CD14-positive monocyte (primary cell): ENCODE measurements around the gene TAS2R4. TPM values are rescaled to one million over a fixed set of nuclear protein-coding genes. Genes with fewer than 3 reads are reported as not detected.

Source experiments
- DNase-seq, 3 donors: peaks; one replicate each; pipeline ENCODE4 v3.0.0-alpha.2; 2011 to 2022
- H2AFZ ChIP-seq: 2 replicates; pipeline ENCODE4 v1.6.0; 2012; ENCODE audit warnings: mild to moderate bottlenecking, low read depth, low read length, inconsistent platforms; ENCODE audit not compliant: insufficient read depth, poor library complexity, severe bottlenecking
- H3K27ac ChIP-seq, 2 donors: 1 replicate in 1 of 2; 2 replicates in 1 of 2; pipeline ENCODE4 v1.5.1; 2012 to 2013; ENCODE audit warnings: low read length in 2 of 2, control low read depth in 1 of 2, inconsistent platforms in 1 of 2, low read depth in 1 of 2, mild to moderate bottlenecking in 1 of 2
- H3K27me3 ChIP-seq, 2 donors: one replicate each; pipeline versions ENCODE4 v1.6.0 to v1.6.1; 2011 to 2013; ENCODE audit warnings: low read length in 2 of 2; ENCODE audit not compliant: control insufficient read depth in 2 of 2, insufficient read depth in 2 of 2
- H3K36me3 ChIP-seq, 2 donors: replicated peaks in 1 of 2; 1 replicate in 1 of 2; 2 replicates in 1 of 2; pipeline versions ENCODE4 v1.5.1 to v1.6.1; 2012 to 2013; ENCODE audit warnings: low read length in 2 of 2, control low read depth in 1 of 2, inconsistent platforms in 1 of 2, mild to moderate bottlenecking in 1 of 2; ENCODE audit not compliant: insufficient read depth in 2 of 2, control insufficient read depth in 1 of 2
- H3K4me1 ChIP-seq, 2 donors: 1 replicate in 1 of 2; 2 replicates in 1 of 2; pipeline versions ENCODE4 v1.5.1 to v1.6.1; 2012 to 2013; ENCODE audit warnings: low read length in 2 of 2, control low read depth in 1 of 2, inconsistent platforms in 1 of 2, mild to moderate bottlenecking in 1 of 2, moderate library complexity in 1 of 2; ENCODE audit not compliant: insufficient read depth in 2 of 2, control insufficient read depth in 1 of 2
- H3K4me2 ChIP-seq: replicated peaks from 2 replicates; pipeline ENCODE3; 2012; ENCODE audit warnings: low read length, moderate library complexity, mild to moderate bottlenecking; ENCODE audit not compliant: poor library complexity, severe bottlenecking; ENCODE audit errors: extremely low read depth
- H3K4me3 ChIP-seq, 3 experiments: fragments of 200-600 bp in 1 of 3; sonication (generic) in 1 of 3; replicated peaks in 1 of 3; 1 replicate in 2 of 3; 2 replicates in 1 of 3; pipeline ENCODE4 v1.5.1; 2011 to 2013; ENCODE audit warnings: low read length in 3 of 3, mild to moderate bottlenecking in 3 of 3, control low read depth in 2 of 3, low read depth in 2 of 3, inconsistent platforms in 1 of 3, moderate library complexity in 1 of 3
- H3K79me2 ChIP-seq: 2 replicates; pipeline ENCODE4 v1.6.0; 2012; ENCODE audit warnings: mild to moderate bottlenecking, control low read depth, inconsistent platforms, low read length, moderate library complexity; ENCODE audit not compliant: insufficient read depth
- H3K9ac ChIP-seq: 2 replicates; pipeline ENCODE4 v1.6.0; 2017; ENCODE audit warnings: low read length, mild to moderate bottlenecking; ENCODE audit not compliant: insufficient read depth, poor library complexity, severe bottlenecking
- H3K9me3 ChIP-seq, 2 donors: replicated peaks in 1 of 2; 1 replicate in 1 of 2; 2 replicates in 1 of 2; pipeline versions ENCODE4 v1.5.1 to v1.6.1; 2012 to 2013; ENCODE audit warnings: low read length in 2 of 2, control low read depth in 1 of 2; ENCODE audit not compliant: control insufficient read depth in 1 of 2, insufficient read depth in 1 of 2
- H4K20me1 ChIP-seq: 2 replicates; pipeline ENCODE4 v1.6.0; 2012; ENCODE audit warnings: mild to moderate bottlenecking, low read length, control low read depth, moderate library complexity; ENCODE audit not compliant: insufficient read depth
- H3K27ac Mint-ChIP-seq, 7 donors: one replicate each; pipeline ENCODE4 v1.8.0; 2020; ENCODE audit warnings: mild to moderate bottlenecking in 7 of 7, mixed read lengths in 7 of 7, moderate library complexity in 6 of 7, inconsistent platforms in 2 of 7
- H3K27me3 Mint-ChIP-seq, 3 donors: one replicate each; pipeline ENCODE4 v1.8.0; 2021 to 2022; ENCODE audit warnings: low read depth in 3 of 3, mild to moderate bottlenecking in 3 of 3, mixed read lengths in 3 of 3, moderate library complexity in 3 of 3, inconsistent platforms in 1 of 3
- H3K36me3 Mint-ChIP-seq, 2 donors: one replicate each; pipeline ENCODE4 v1.8.0; 2020; ENCODE audit warnings: mixed read lengths in 2 of 2, inconsistent platforms in 1 of 2, mild to moderate bottlenecking in 1 of 2
- H3K4me1 Mint-ChIP-seq: one replicate; pipeline ENCODE4 v1.8.0; 2020; ENCODE audit warnings: mild to moderate bottlenecking, mixed read lengths
- H3K4me3 Mint-ChIP-seq, 2 donors: one replicate each; pipeline ENCODE4 v1.8.0; 2020; ENCODE audit warnings: mild to moderate bottlenecking in 2 of 2, mixed read lengths in 2 of 2, moderate library complexity in 1 of 2
- H3K9me3 Mint-ChIP-seq, 7 donors: one replicate each; pipeline ENCODE4 v1.8.0; 2020 to 2022; ENCODE audit warnings: mixed read lengths in 7 of 7, mild to moderate bottlenecking in 6 of 7, moderate library complexity in 6 of 7, inconsistent platforms in 2 of 7
- CTCF ChIP-seq: fragments of 200-600 bp; IDR thresholded peaks from one replicate; pipeline ENCODE4 v1.8.0; 2022; ENCODE audit warnings: antibody characterized with exemption, mild to moderate bottlenecking
- WGBS: methylation state at CpG from one replicate; pipeline ENCODE4 v1.1.5; 2013; ENCODE audit warnings: missing lambda C conversion rate; ENCODE audit not compliant: insufficient coverage; 5-methylcytosine and 5-hydroxymethylcytosine counted together
- intact Hi-C, 2 donors: fragments of 100-400 bp; cut with micrococcal nuclease; formaldehyde crosslinking; loops; one replicate each; pipeline versions ENCODE4 v1.15.0 to v1.15.1; 2023
- polyA plus RNA-seq, 3 donors: library from polyadenylated mRNA; depleted of rRNA in 1 of 3; unstranded in 2 of 3; stranded (reverse) in 1 of 3; fragments of 300-500 nt in 2 of 3; fragments of >200 nt in 1 of 3; fragmentation: Illumina TruSeq in 2 of 3; gene quantifications; 1 replicate in 2 of 3; 2 replicates in 1 of 3; pipeline ENCODE4 v1.2.3, GENCODE V29; 2012 to 2021

Gene TAS2R4
- polyA plus RNA-seq, 3 donors, result 0.12 TPM; not detected in 2

- H3K4me1 Mint-ChIP-seq, result no peaks in the 10 kb centered on the region
- H3K27me3 ChIP-seq, result no peaks in the 10 kb centered on the region
- peak; percentile 37 for TF ChIP-seq CTCF
- no peak overlapping the region for H2AFZ ChIP-seq
- no peak overlapping the region for H3K4me3 Mint-ChIP-seq
- no peak for DNase-seq
- H4K20me1 ChIP-seq, result no peaks in the 10 kb centered on the region
- H3K79me2 ChIP-seq, result no peaks in the 10 kb centered on the region
- H3K4me2 ChIP-seq, result no peak overlapping the region
- H3K4me3 ChIP-seq, result no peak overlapping the region
- H3K27ac Mint-ChIP-seq, result no peak overlapping the region
- H3K36me3 Mint-ChIP-seq, result peaks cover 76 to 87% of the 10 kb centered on the region in 2 donors
- no peak overlapping the region for H3K27ac ChIP-seq
- H3K27me3 Mint-ChIP-seq, result no peaks in the 10 kb centered on the region
- 97% methylated on average over 10 of the region's 13 CpGs for whole genome bisulfite sequencing
- H3K36me3 ChIP-seq, result peaks cover 66 to 93% of the 10 kb centered on the region in 2 donors
- no peaks in the 10 kb centered on the region for H3K4me1 ChIP-seq
- no peak overlapping the region for H3K9ac ChIP-seq
- H3K9me3 ChIP-seq, result peaks cover 17 to 36% of the 10 kb centered on the region in 2 donors
- intact Hi-C loops, result loop anchor here in 1 of 2 donors (5.0 kb wide), 1 partner anchor 435 kb away; no protein-coding TSS in a partner anchor
- peaks cover 19 to 30% (median 25%) of the 10 kb centered on the region in 7 donors for H3K9me3 Mint-ChIP-seq
These were observed 23.8 kb upstream of the TAS2R4 start for GRCh38 chr7:141752634-141753033.

GRCh38 chr7:141754939-141755338, 21.5 kb upstream of the TAS2R4 start:
- Histone ChIP-seq H3K27ac (no peak overlapping the region), H3K9me3 (peaks cover 17 to 33% of the 10 kb centered on the region in 2 donors), H3K36me3 (peaks cover 60 to 90% of the 10 kb centered on the region in 2 donors), H3K27me3 (no peaks in the 10 kb centered on the region), H3K4me2 (no peak overlapping the region), H3K9ac (no peak overlapping the region), H2AFZ (no peak overlapping the region), H3K79me2 (no peaks in the 10 kb centered on the region), H4K20me1 (no peaks in the 10 kb centered on the region), H3K4me1 (no peaks in the 10 kb centered on the region), H3K4me3 (no peak overlapping the region)
- H3K36me3 Mint-ChIP-seq, result peaks cover 81 to 86% of the 10 kb centered on the region in 2 donors
- no peaks in the 10 kb centered on the region for H3K4me1 Mint-ChIP-seq
- peak overlapping the region in 1 of 7 donors; percentile 47 for H3K27ac Mint-ChIP-seq
- peak; percentile 73 for TF ChIP-seq CTCF
- WGBS, result no CpG with 5 or more reads among the region's 6 CpGs
- H3K27me3 Mint-ChIP-seq, result no peaks in the 10 kb centered on the region
- no peak overlapping the region for H3K4me3 Mint-ChIP-seq
- H3K9me3 Mint-ChIP-seq, result peaks cover 19 to 28% (median 25%) of the 10 kb centered on the region in 7 donors
- peak; percentile 6 to 39 (median 37) for DNase-seq
- intact Hi-C loops, result loop anchor here in 1 of 2 donors (5.0 kb wide), 1 partner anchor 432 kb away; no protein-coding TSS in a partner anchor
